ENCODE data around the gene RPS2. TPM values are rescaled to one million over a fixed set of nuclear protein-coding genes. Genes with fewer than 3 reads are reported as not detected.
"Not testable (repeated sequence)": the region's sequence is repeated elsewhere in the genome, so short reads cannot be mapped to it uniquely, and the experiment has no call there.

The RPS2 gene
- total RNA-seq, 1 donor from 2014 or later: 2,309 TPM

DNA sequence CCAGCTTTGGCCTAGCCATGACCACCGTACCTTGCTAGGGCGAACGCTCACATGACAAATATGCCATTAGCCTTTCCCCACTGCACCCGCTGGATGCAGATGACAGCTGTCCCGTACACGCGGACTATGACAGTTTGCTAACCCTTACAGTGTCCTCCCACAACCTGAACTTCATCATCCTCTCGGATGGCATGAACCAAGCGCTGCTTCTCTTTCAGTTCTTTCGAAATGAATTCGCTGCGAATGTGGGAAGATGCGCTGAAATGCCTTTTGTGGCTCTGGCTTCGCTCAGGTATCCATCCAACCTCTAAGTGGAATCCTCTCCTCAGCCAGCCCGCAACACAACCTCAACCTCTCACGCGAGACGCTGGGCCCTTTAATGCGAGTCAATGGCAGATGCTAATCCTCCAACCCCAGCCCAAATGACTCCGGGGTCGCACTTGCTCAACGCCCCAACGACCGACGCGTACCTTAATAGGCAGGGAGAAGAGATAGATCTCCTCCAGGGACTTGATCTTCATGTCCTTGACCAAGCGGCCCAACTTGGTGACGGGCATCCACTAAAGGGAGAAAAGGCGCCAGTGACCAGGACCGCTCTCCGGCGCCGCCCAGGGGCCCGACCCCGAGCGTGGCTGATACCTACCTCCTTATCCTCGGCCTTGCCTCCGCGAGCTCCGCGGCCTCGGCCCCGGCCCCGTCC is 670 bp downstream of the RPS2 start:
- Mint-ChIP-seq H3K9me3 (ENCODE audit: low read depth) (no peaks in the 10 kb centered on the region), H3K27me3 (no peaks in the 10 kb centered on the region), H3K36me3 (ENCODE audit: insufficient read depth) (peaks cover 16% of the 10 kb centered on the region), H3K4me1 (ENCODE audit: low read depth) (peaks cover 30% of the 10 kb centered on the region), H3K4me3 (ENCODE audit: low read depth) (peak overlapping the region; percentile 88), H3K27ac (peak overlapping the region; percentile 77)
- TF ChIP-seq, protein P1, sequence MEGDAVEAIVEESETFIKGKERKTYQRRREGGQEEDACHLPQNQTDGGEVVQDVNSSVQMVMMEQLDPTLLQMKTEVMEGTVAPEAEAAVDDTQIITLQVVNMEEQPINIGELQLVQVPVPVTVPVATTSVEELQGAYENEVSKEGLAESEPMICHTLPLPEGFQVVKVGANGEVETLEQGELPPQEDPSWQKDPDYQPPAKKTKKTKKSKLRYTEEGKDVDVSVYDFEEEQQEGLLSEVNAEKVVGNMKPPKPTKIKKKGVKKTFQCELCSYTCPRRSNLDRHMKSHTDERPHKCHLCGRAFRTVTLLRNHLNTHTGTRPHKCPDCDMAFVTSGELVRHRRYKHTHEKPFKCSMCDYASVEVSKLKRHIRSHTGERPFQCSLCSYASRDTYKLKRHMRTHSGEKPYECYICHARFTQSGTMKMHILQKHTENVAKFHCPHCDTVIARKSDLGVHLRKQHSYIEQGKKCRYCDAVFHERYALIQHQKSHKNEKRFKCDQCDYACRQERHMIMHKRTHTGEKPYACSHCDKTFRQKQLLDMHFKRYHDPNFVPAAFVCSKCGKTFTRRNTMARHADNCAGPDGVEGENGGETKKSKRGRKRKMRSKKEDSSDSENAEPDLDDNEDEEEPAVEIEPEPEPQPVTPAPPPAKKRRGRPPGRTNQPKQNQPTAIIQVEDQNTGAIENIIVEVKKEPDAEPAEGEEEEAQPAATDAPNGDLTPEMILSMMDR (IDR thresholded peaks at IDR 0.05; ENCODE audit: unreplicated experiment): peak; percentile 22
- DNase-seq (ENCODE audit: low spot score, unreplicated experiment): no peak

DNA sequence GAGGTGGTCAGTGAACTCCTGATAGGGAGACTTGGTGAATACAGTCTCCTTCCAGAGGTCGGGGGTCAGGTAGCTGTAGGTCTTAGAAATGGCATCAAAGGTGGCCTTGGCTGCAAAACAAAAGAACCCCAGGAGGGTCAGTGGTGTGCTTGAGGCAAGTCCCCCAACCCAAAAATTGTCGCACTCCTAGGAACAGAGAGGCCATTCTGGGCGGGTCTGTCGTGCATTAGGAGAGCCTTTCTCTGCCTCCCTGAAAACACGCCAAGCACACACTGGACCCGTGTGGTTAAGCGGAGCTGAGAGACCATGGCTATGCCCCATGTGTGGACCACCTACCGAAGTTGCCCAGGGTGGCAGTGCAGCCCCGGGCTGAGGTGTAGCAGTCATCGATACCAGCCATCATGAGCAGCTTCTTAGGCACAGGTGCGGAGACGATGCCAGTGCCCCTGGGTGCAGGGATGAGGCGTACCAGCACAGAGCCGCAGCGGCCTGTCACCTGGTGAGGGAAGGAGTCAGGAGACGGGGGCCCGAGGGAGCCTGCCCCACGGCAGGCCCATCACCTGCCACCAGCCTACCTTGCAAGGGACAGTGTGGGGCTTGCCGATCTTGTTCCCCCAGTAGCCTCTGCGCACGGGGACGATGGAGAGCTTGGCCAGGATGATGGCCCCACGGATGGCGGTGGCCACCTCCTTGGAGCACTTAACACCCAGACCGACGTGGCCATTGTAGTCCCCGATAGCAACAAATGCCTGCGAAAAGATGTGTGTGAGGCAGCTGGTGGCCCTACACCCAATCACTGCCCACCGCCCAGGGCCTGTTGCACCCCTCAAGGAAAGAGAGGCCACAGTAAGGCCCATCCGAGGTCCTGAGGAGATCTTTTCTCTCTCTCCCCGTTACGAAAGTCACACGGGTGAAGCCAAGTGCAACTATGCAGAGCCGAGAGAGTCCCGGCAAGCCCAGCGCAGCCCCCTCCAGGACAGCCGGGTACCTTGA is 2.2 kb downstream of the RPS2 start:
- peaks cover 30% of the 10 kb centered on the region for H3K4me1 Mint-ChIP-seq (ENCODE audit: low read depth)
- peaks cover 16% of the 10 kb centered on the region for H3K36me3 Mint-ChIP-seq (ENCODE audit: insufficient read depth)
- DNase-seq (ENCODE audit: low spot score, unreplicated experiment); H3K9me3 Mint-ChIP-seq (ENCODE audit: low read depth); H3K27me3 Mint-ChIP-seq: not testable (repeated sequence)
- peak overlapping the region; percentile 88 for H3K4me3 Mint-ChIP-seq (ENCODE audit: low read depth)
- peak overlapping the region; percentile 86 for H3K27ac Mint-ChIP-seq

DNA sequence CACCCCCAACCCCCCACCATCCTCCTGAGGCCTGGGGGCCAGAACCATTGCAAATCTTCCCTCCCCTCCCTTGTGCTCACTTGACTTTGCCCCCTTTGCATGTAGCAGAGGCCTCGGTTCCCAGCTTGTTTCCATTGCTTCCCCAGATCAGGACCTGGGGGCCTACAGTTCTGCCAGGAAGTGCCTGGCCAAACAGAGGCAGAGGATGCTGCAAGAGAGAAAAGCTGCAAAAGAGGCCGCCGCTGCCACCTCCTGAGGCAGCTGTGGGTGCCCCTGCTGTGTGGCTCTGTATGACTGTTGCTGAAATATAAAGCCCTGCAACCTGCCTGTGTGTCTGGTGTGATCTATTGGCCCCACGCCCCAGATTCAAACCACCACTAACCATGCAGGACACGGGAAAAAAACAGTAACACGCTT is 3.0 kb downstream of the RPS2 start:
- Mint-ChIP-seq H3K4me3 (ENCODE audit: low read depth) (peak overlapping the region; percentile 14), H3K4me1 (ENCODE audit: low read depth) (peaks cover 30% of the 10 kb centered on the region), H3K36me3 (ENCODE audit: insufficient read depth) (peaks cover 16% of the 10 kb centered on the region), H3K27ac (no peak overlapping the region), H3K9me3 (ENCODE audit: low read depth) (no peaks in the 10 kb centered on the region), H3K27me3 (peaks cover 3% of the 10 kb centered on the region)
- DNase-seq (ENCODE audit: low spot score, unreplicated experiment): no peak
- TF ChIP-seq, protein P1 (IDR thresholded peaks at IDR 0.05; ENCODE audit: unreplicated experiment): no peak

DNA sequence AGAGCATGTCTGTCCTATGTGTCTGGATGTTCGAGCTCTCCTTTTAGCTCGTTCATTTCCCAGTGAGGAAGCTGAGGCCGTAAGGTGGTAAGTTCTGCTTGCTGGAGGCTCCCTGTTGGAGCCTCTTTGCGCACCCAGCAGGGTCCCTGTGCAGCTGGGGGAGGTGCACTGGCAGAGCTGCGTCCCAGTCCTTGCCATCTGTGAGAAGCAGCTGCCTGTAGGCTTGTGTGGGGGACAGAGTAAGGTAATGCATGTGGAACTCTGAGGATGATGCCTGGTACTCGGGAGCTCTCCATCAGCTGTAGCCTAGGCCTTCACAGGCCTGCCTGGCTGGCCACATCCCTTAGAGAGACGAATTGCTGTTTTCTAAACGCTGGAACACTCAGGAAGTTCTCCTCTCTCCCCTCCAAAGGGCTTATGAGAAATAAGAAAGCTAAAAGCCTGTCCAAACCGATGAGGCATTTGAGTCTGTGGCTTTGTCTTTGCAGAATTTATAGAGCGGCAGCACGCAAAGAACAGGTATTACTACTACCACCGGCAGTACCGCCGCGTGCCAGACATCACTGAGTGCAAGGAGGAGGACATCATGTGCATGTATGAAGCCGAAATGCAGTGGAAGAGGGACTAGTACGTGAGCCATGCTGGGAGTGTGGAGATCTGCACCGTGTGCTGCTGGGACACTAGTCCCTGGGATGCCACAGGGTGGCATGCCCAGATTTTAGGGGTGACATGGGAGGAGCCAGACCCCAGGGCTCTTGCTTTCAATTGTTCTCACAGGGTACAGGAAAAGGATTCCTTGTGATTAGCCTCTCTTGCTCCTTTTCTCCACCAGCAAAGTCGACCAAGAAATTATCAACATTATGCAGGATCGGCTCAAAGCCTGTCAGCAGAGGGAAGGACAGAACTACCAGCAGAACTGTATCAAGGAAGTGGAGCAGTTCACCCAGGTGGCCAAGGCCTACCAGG is 3.7 kb downstream of the RPS2 start:
- H3K4me3 Mint-ChIP-seq (ENCODE audit: low read depth): peak overlapping the region; percentile 88
- TF ChIP-seq, protein P1 (IDR thresholded peaks at IDR 0.05; ENCODE audit: unreplicated experiment): no peak
- peaks cover 3% of the 10 kb centered on the region for H3K27me3 Mint-ChIP-seq
- H3K9me3 Mint-ChIP-seq (ENCODE audit: low read depth): no peaks in the 10 kb centered on the region
- peaks cover 30% of the 10 kb centered on the region for H3K4me1 Mint-ChIP-seq (ENCODE audit: low read depth)
- H3K27ac Mint-ChIP-seq: peak overlapping the region; percentile 59
- peaks cover 16% of the 10 kb centered on the region for H3K36me3 Mint-ChIP-seq (ENCODE audit: insufficient read depth)
- no peak for DNase-seq (ENCODE audit: low spot score, unreplicated experiment)

DNA sequence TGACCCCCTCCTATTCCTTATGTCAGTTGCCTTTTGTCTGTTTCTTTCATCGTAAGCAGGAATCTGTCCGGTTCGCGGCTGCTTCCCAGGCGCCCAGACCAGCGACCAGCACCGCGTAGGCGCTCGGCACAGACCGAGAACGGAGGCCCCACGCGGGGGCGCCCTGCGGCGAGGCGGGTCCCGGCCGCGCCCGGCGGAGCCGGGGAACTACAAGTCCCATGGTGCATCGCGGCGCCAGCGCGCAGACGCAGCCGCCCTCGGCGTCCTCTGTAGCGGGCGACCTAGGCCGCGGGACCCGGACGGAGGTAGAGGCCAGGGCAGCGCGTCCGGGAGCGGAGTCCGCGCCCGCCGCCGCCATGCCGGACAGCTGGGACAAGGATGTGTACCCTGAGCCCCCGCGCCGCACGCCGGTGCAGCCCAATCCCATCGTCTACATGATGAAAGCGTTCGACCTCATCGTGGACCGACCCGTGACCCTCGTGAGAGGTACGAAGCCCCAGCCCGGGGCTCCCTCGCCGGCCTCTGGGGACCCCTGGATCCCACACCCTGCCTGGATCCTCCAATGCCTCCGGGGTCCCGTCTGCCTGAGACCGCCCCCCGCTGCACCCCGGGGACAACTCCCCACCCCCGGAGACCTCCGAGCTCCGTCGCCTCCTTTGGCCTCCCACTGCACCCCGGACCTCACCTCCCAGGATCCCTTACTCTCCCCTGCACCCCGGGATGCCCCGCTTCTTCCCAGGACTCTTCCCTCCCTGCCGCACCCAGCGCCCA is 5.2 kb downstream of the RPS2 start, which contains the start of gene NDUFB10:
TSS of gene NDUFB10 (plus strand) at position 270 of the 771 bp plus-strand sequence. CDS start at position 357, 87 bp downstream.
- H3K4me3 Mint-ChIP-seq (ENCODE audit: low read depth): peak within 1 kb of the TSS; percentile 88
- H3K4me1 Mint-ChIP-seq (ENCODE audit: low read depth): peaks cover 25% of the 10 kb centered on the region
- TF ChIP-seq, protein P1 (IDR thresholded peaks at IDR 0.05; ENCODE audit: unreplicated experiment): peak; percentile 75
- H3K36me3 Mint-ChIP-seq (ENCODE audit: insufficient read depth): peaks cover 16% of the 10 kb centered on the region
- DNase-seq (ENCODE audit: low spot score, unreplicated experiment): peak; percentile 92
- H3K27ac Mint-ChIP-seq: peak within 1 kb of the TSS; percentile 90
- H3K9me3 Mint-ChIP-seq (ENCODE audit: low read depth): no peaks in the 10 kb centered on the region
- peaks cover 3% of the 10 kb centered on the region for H3K27me3 Mint-ChIP-seq

Data from progenitor cell of endocrine pancreas (in vitro differentiated cells).